ENCODE results near the gene ZNF799.
"Not testable (repeated sequence)": the region's sequence is repeated elsewhere in the genome, so short reads cannot be mapped to it uniquely, and the experiment has no call there.

DNA sequence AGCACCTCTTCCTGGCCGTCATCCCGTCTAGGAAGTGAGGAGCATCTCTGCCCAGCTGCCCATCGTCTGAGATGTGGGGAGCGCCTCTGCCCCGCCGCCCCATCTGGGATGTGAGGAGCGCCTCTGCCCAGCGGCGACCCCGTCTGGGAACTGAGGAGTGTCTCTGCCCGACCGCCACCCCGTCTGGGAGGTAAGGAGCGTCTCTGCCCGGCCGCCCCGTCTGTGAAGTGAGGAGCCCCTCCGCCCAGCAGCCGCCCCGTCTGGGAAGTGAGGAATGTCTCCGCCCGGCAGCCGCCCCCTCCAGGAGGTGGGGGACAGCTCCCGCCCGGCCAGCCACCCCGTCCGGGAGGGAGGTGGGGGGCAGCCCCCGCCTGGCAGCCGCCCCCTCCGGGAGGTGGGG, 38.8 kb downstream of the ZNF799 start:
- TF ChIP-seq, protein P1, sequence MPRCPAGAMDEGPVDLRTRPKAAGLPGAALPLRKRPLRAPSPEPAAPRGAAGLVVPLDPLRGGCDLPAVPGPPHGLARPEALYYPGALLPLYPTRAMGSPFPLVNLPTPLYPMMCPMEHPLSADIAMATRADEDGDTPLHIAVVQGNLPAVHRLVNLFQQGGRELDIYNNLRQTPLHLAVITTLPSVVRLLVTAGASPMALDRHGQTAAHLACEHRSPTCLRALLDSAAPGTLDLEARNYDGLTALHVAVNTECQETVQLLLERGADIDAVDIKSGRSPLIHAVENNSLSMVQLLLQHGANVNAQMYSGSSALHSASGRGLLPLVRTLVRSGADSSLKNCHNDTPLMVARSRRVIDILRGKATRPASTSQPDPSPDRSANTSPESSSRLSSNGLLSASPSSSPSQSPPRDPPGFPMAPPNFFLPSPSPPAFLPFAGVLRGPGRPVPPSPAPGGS (CRISPR knock-in tag; IDR thresholded peaks at IDR 0.05) = not testable (repeated sequence)
- TF ChIP-seq, protein P2, sequence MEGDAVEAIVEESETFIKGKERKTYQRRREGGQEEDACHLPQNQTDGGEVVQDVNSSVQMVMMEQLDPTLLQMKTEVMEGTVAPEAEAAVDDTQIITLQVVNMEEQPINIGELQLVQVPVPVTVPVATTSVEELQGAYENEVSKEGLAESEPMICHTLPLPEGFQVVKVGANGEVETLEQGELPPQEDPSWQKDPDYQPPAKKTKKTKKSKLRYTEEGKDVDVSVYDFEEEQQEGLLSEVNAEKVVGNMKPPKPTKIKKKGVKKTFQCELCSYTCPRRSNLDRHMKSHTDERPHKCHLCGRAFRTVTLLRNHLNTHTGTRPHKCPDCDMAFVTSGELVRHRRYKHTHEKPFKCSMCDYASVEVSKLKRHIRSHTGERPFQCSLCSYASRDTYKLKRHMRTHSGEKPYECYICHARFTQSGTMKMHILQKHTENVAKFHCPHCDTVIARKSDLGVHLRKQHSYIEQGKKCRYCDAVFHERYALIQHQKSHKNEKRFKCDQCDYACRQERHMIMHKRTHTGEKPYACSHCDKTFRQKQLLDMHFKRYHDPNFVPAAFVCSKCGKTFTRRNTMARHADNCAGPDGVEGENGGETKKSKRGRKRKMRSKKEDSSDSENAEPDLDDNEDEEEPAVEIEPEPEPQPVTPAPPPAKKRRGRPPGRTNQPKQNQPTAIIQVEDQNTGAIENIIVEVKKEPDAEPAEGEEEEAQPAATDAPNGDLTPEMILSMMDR (CRISPR knock-in tag; IDR thresholded peaks at IDR 0.05) = not testable (repeated sequence)
- TF ChIP-seq, protein P3, sequence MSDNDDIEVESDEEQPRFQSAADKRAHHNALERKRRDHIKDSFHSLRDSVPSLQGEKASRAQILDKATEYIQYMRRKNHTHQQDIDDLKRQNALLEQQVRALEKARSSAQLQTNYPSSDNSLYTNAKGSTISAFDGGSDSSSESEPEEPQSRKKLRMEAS (IDR thresholded peaks at IDR 0.05) = not testable (repeated sequence)
- not testable (repeated sequence) for TF ChIP-seq NCOR1 (IDR thresholded peaks at IDR 0.05; ENCODE audit: borderline replicate concordance, low read length); SMC3 (IDR thresholded peaks at IDR 0.05; ENCODE audit: low read length); EZH2 (conservative IDR thresholded peaks at IDR 0.05; ENCODE audit: low read depth, low read length); MXI1 (IDR thresholded peaks at IDR 0.05; ENCODE audit: borderline replicate concordance, low read depth, low read length); SP1 (IDR thresholded peaks at IDR 0.05); SP1 (CRISPR knock-in tag; IDR thresholded peaks at IDR 0.05); ZNF605 (CRISPR knock-in tag; IDR thresholded peaks at IDR 0.05); TCF7L2 (IDR thresholded peaks at IDR 0.05; ENCODE audit: low read depth, low read length); CC2D1A (CRISPR knock-in tag; IDR thresholded peaks at IDR 0.05)
- TF ChIP-seq, protein P4, sequence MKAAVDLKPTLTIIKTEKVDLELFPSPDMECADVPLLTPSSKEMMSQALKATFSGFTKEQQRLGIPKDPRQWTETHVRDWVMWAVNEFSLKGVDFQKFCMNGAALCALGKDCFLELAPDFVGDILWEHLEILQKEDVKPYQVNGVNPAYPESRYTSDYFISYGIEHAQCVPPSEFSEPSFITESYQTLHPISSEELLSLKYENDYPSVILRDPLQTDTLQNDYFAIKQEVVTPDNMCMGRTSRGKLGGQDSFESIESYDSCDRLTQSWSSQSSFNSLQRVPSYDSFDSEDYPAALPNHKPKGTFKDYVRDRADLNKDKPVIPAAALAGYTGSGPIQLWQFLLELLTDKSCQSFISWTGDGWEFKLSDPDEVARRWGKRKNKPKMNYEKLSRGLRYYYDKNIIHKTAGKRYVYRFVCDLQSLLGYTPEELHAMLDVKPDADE (CRISPR knock-in tag; IDR thresholded peaks at IDR 0.05) = not testable (repeated sequence)
- TF ChIP-seq, protein P5, sequence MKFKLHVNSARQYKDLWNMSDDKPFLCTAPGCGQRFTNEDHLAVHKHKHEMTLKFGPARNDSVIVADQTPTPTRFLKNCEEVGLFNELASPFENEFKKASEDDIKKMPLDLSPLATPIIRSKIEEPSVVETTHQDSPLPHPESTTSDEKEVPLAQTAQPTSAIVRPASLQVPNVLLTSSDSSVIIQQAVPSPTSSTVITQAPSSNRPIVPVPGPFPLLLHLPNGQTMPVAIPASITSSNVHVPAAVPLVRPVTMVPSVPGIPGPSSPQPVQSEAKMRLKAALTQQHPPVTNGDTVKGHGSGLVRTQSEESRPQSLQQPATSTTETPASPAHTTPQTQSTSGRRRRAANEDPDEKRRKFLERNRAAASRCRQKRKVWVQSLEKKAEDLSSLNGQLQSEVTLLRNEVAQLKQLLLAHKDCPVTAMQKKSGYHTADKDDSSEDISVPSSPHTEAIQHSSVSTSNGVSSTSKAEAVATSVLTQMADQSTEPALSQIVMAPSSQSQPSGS (CRISPR knock-in tag; IDR thresholded peaks at IDR 0.05) = not testable (repeated sequence)
